ENCODE results near the gene YJEFN3. TPM values are rescaled to one million over a fixed set of nuclear protein-coding genes. Genes with fewer than 3 reads are reported as not detected.

YJEFN3 gene
- total RNA-seq, 1 experiment from 2014 or later = 16.6 TPM

- Histone ChIP-seq H3K4me2 (ENCODE audit: insufficient read depth, insufficient read length, low read length) (no peak overlapping the region), H2BK15ac (ENCODE audit: low read depth, low read length) (no peak overlapping the region), H4K8ac (replicated peaks; ENCODE audit: insufficient read length, low read depth, low read length) (no peak overlapping the region), H3K9me3 (ENCODE audit: control insufficient read depth, low read depth, low read length) (no peaks in the 10 kb centered on the region), H3K27ac (ENCODE audit: insufficient read length, low read depth, low read length) (no peak overlapping the region), H2BK5ac (ENCODE audit: insufficient read length, low read length) (no peak overlapping the region), H4K20me1 (ENCODE audit: control insufficient read depth, insufficient read depth, insufficient read length) (no peaks in the 10 kb centered on the region), H3T11ph (ENCODE audit: low read length) (no peak overlapping the region), H3K27me3 (ENCODE audit: insufficient read depth, low read length) (no peaks in the 10 kb centered on the region; the same call in 1 of the 2 replicates), H2BK20ac (ENCODE audit: low read depth, low read length, poor library complexity, severe bottlenecking) (no peak overlapping the region), H3K9ac (ENCODE audit: extremely low read depth, insufficient read length, low read length) (no peak overlapping the region), H3K79me1 (ENCODE audit: insufficient read depth, low read depth, low read length, poor library complexity, severe bottlenecking) (no peaks in the 10 kb centered on the region), H3K4me1 (ENCODE audit: insufficient read depth, low read length) (no peaks in the 10 kb centered on the region), H3K18ac (ENCODE audit: insufficient read length, low read depth, low read length) (no peak overlapping the region), H3K23ac (ENCODE audit: insufficient read length, low read depth, low read length) (no peak overlapping the region), H2BK12ac (ENCODE audit: insufficient read length, low read depth, low read length) (no peak overlapping the region), H3K4ac (ENCODE audit: low read depth, low read length) (no peak overlapping the region), H4K91ac (ENCODE audit: insufficient read length, low read depth, low read length) (no peak overlapping the region), H2AK5ac (ENCODE audit: insufficient read length, low read length) (no peak overlapping the region), H3K14ac (ENCODE audit: insufficient read depth, low read length) (no peak overlapping the region), H3K23me2 (ENCODE audit: insufficient read length, low read depth, low read length, poor library complexity, severe bottlenecking) (peaks cover 5% of the 10 kb centered on the region), H2AFZ (ENCODE audit: low read length) (no peak overlapping the region), H3K56ac (ENCODE audit: insufficient read length, low read depth, low read length) (no peak overlapping the region), H4K5ac (ENCODE audit: insufficient read length, low read depth, low read length) (no peak overlapping the region), H3K79me2 (ENCODE audit: insufficient read depth, low read length) (no peaks in the 10 kb centered on the region), H2BK120ac (ENCODE audit: low read depth, low read length, poor library complexity, severe bottlenecking) (no peak overlapping the region)
- DNase-seq = peak; percentile 38
- peaks cover 2 to 4% (median 2%) of the 10 kb centered on the region in 3 experiments; a peak in 4 of 7 replicates for H3K36me3 Mint-ChIP-seq (ENCODE audit: insufficient read depth in 1 of 3, low read depth in 3 of 3)
- no CpG with 5 or more reads among the region's 75 CpGs for WGBS (ENCODE audit: extremely low coverage, insufficient read length, low lambda C conversion rate)
- H3K4me1 Mint-ChIP-seq = peaks cover 2 to 12% of the 10 kb centered on the region in 2 experiments; a peak in 2 of 4 replicates
- H3K27ac Mint-ChIP-seq = no peak overlapping the region
- no peak overlapping the region for H3K4me3 Mint-ChIP-seq
- peaks cover 11% of the 10 kb centered on the region for H3K27me3 Mint-ChIP-seq (ENCODE audit: low read depth)
- no peak for TF ChIP-seq CTCF (conservative IDR thresholded peaks at IDR 0.05)
- H3K9me3 Mint-ChIP-seq = no peaks in the 10 kb centered on the region
These were observed 15.7 kb downstream of the YJEFN3 start for GRCh38 chr19:19544257-19544953.

Measured in H9 (cell line).